CD4-positive, alpha-beta T cell treated with Interleukin-15 for 1 hour (primary cell): ENCODE results near the gene SLC7A10.
"Not testable (repeated sequence)": the region's sequence is repeated elsewhere in the genome, so short reads cannot be mapped to it uniquely, and the experiment has no call there.

ENCODE experiments used
- DNase-seq: peaks from one replicate; pipeline ENCODE4 v3.0.0-alpha.2; 2020

SLC7A10 gene

GRCh38 chr19:33175156-33175782 is 50.4 kb downstream of the SLC7A10 start:
- DNase-seq = no peak

GRCh38 chr19:33174186-33174585 is 51.5 kb downstream of the SLC7A10 start:
- no peak for DNase-seq

DNA sequence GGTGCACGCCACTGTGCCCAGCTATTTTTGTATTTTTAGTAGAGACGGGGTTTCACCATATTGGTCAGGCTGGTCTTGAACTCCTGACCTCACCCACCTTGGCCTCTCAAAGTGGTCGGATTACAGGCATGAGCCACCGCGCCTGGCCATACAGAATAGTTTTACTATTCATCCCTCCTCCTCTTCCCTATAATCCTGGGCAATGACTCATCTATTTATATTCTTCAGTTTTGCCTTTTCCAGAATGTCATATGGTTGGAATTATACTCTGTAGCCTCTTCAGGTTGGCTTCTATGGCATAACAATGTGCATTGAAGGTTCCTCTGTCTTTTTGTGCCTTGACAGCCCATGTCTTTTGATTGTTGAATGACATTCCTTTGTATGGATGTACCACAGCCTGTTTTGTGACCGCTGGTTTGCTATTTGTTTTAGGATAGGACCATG is 53.7 kb downstream of the SLC7A10 start:
- no peak for DNase-seq

DNA sequence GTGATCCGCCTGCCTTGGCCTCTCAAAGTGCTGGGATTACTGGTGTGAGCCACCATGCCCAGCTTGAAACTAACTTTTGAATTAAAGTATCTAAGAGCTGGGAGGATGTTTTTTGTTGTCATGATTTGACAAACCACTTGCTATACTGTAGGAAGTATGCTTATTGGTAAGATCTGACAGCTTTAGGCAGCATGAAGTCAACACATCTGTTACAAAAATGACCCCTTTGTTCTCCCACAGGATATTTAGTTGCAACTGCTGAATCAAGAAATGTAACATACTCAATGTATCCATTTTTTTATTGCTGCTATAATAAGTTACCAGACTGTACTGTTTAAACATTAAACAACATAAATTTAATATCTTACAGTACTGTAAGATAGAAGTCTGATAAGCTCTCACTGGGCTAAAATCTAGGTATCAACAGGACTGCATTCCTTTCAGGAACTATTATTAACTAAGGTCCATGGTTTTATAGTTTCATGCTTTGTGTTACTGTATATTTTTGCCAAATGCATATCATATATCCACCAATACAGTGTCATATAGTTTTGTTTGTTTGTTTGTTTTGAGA is 54.3 kb downstream of the SLC7A10 start:
- no peak for DNase-seq

DNA sequence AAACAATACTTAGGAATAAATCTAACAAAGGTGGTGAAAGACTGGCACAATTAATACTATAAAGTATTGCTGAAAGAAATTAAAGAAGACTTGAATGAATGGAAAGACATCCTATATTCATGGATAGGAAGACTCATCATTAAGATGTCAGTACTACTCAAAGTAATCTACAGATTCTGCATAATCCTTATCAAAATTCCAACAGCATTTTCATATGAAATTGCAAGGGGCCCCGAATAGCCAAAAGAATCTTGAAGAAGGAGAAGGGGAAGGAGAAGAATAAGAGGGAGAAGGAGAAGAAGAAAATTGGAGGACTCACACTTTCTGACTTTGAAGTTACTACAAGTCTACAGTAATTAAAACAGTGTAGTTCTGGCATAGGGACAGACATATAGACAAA is 57.1 kb downstream of the SLC7A10 start:
- DNase-seq = no peak

GRCh38 chr19:33167438-33167837 is 58.2 kb downstream of the SLC7A10 start:
- no peak for DNase-seq

DNA sequence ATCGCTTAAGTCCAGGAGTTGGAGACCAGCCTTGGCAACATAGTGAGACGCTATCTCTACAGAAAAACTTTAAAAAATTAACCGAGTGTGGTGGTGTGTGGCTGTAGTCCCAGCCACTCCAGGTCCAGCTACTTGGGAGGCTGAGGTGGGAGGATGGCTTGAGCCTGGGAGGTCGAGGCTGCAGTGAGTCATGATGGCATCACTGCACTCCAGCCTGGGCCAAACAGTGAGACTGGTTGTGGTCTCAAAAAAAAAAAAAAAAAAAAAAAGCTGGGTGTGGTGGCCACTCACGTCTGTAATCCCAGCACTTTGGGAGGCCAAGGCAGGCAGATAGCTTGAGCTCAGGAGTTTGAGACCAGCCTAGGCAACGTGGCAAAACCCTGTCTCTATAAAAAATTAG is 59.6 kb downstream of the SLC7A10 start:
- DNase-seq = not testable (repeated sequence)

DNA sequence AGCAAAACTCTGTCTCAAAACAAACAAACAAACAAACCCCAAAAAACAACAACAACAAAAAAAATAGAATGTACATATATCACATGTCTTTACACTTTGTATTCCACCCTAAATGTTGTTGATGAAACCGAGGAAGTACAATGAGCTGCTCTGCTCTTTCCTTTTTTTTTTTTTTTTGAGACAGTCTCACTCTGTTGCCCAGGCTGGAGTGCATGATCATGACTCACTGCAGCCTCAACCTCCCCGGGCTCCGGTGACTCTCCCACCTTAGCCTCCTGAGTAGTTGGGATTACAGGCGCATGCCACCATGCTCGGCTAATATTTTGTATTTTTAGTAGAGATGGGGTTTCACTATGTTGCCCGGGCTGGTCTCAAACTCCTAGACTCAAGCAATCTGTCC is 62.2 kb downstream of the SLC7A10 start:
- DNase-seq = no peak

DNA sequence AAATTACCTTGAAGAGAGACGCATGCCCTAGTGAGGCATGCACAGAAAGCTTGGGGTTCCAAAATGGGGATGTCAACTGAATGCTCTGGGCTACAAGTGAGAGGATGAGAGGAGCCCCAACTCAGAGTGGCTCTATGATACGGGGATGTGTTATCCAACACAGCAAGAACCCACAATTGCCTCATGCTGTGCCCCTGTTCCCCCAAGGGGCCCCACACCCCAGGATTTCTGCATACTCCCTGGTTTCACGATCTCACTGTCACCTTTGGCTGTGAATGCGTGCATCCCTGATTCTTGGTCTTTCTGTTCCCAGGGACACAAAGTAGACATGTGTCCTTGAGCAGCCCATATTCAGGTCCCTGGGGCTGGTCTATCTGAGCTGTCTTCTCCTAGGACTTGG is 64.4 kb downstream of the SLC7A10 start:
- no peak for DNase-seq

GRCh38 chr19:33159893-33160292 is 65.8 kb downstream of the SLC7A10 start:
- DNase-seq = no peak

GRCh38 chr19:33159149-33159548 is 66.5 kb downstream of the SLC7A10 start:
- DNase-seq = no peak
